Activated CD4-positive, CD25-positive, alpha-beta regulatory T cell treated with anti-CD3 and anti-CD28 coated beads, Interleukin-2, amount 50 U/mL, for 24 hours (primary cell): Measurements from ENCODE around the gene ABCB7.
A peak's percentile ranks its signal among the peaks of the same experiment; 100 is the strongest.
"Not testable (repeated sequence)": the region's sequence is repeated elsewhere in the genome, so short reads cannot be mapped to it uniquely, and the experiment has no call there.

Experiments
- ATAC-seq, 2 donors: fragments of 150-1000 bp; cut with Tn5 transposase; one replicate each; pipeline ENCODE4 v1.10.0; 2021; ENCODE audit warnings: mild to moderate bottlenecking in 1 of 2, moderate library complexity in 1 of 2

ABCB7 gene

GRCh38 chrX:75155827-75156525 is at the start of gene ABCB7:
Gene ABCB7, minus strand, starts transcription at chrX:75156283. Its CDS starts 11 bp downstream, at chrX:75156272.
- ATAC-seq = peak; percentile 59 to 70

GRCh38 chrX:75188415-75189206 is 32.5 kb upstream of the ABCB7 start:
- not testable (repeated sequence) for ATAC-seq

DNA sequence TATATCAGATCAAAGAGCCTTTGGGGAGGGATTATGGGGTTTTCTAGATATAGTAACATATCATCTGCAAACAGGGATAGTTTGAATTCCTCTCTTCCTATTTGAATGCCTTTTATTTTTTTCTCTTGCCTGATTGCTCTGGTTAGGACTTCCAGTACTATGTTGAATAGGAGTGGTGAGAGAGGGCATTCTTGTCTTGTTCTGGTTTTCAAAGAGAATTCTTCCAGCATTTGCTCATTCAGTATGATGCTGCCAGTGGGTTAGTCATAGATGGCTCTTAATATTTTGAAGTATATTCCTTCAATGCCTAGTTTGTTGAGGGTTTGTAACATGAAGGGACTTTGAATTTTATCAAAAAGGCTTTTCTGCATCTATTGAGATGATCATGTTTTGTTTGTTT is 25.6 kb upstream of the ABCB7 start:
- no peak for ATAC-seq

DNA sequence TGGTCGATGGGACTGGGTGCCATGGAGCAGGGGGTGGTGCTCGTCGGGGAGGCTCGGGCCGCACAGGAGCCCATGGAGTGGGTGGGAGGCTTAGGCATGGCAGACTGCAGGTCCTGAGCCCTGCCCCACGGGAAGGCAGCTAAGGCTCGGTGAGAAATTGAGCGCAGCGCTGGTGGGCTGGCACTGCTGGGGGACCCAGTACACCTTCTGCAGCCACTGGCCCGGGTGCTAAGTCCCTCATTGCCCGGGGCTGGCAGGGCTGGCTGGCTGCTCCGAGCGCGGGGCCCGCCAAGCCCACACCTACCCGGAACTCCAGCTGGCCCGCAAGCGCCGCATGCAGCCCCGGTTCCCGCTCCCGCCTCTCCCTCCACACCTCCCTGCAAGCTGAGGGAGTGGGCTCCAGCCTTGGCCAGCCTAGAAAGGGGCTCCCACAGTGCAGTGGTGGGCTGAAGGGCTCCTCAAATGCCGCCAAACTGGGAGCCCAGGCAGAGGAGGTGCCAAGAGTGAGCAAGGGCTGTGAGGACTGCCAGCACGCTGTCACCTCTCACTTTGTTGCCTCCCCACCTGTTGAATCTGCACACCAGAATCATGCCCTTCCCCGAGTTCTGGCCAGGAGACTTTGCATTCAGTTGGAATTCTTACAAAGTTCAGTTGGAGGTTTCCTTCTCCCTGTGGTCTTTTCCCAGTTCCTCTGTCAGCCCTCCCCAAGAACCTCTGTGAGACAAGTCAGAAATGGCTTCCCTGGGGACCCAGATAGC is 23.6 kb upstream of the ABCB7 start:
- ATAC-seq = not testable (repeated sequence)

DNA sequence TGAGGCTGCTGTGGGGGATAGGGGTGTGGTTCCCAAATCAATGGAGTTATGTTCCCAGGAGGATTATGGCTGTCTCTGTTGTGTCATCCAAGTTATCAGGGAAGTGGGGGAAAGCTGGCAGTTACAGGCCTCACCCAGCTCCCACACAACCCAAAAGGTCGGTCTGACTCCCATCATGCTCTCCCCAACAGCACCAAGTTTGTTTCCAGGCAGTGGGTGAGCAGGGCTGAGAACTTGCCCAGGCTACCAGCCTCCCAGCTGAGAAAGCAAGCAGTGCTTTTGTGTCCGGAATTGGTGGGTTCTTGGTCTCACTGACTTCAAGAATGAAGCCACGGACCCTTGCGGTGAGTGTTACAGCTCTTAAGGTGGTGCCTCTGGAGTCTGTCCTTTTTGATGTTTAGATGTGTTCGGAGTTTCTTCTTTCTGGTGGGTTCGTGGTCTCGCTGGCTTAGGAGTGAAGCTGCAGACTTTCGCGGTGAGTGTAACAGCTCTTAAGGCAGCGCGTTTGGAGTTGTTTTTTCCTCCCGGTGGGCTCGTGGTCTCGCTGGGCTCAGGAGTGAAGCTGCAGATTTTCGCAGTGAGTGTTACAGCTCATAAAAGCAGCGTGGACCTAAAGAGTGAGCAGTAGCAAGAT is 16.3 kb upstream of the ABCB7 start:
- ATAC-seq = not testable (repeated sequence)

DNA sequence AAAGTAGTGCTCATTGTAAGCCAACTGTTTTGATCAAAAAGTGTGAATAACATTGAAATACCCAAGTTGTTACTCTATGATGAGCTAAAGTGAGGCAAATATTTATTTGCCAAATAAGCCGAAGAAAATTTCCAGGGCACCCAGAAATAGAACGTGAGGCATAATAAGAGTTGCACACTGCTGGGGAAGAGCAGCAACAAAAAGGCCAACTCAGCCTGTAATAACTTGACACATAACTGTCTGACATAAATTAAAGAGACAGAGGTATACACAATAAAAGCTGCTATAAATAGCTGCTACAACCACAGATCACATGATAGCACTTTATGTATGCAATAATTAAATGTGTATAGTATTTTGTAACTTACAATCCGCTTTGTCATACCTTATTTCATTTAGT is 2.0 kb upstream of the ABCB7 start:
- peak; percentile 50 to 53 for ATAC-seq

DNA sequence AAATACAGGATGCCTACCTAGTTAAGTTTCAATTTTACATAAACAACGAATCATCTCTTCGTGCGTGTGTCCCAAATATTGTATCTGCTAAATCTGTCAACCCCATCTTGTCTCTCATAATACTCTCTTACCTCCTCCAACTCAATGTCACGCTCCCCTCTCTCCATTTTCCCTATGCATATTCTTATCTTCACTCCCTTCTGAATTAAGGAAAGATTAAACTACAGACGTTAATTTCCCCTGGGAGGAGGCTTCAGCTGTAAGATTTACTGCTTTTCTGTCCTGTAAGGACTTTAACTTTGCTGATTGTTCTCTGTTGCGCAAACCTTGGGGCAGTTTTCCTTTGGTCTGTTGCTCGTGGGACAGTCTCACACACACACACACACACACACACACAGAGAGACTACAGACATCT is 455 bp upstream of the ABCB7 start:
- ATAC-seq = no peak

DNA sequence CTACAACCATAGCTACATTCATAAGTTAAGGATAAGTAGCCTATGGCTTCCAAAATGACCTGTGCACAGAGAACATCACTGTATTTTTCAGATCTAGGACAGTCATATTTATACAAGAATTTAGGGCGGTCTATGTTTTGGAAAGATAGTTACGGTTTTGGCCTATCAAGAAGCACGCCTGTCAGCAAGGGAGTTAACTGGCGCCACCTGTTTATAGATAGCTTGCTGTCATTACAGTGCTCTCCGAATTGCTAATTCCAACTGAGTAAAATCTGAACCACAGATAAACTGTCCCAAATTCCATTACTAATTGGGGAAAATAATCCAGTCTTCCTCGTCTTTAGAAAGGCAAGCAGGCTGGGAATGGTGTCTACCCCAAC is 646 bp downstream of the ABCB7 start:
- ATAC-seq = peak; percentile 33 to 35

DNA sequence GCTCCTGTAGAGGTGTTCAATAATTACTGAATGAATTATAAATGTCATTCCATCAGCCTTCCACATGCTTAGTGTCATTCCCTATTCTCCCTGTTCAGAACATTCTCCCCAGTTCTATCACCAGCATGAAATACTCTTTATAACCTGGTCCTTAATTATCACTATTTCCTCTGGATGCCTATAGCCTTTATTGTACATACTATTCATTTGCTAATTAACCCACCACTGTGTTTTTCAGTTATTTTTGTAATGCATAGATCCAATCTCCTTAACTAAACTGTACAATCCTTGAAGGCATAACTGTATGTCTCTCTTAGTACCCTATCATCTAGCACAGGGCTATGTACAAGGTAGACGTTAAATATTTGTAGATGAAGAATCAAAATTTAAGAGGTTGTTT is 1.2 kb downstream of the ABCB7 start:
- no peak for ATAC-seq

- no peak for ATAC-seq
Measured at GRCh38 chrX:75151827-75152592, 4.1 kb downstream of the ABCB7 start.

DNA sequence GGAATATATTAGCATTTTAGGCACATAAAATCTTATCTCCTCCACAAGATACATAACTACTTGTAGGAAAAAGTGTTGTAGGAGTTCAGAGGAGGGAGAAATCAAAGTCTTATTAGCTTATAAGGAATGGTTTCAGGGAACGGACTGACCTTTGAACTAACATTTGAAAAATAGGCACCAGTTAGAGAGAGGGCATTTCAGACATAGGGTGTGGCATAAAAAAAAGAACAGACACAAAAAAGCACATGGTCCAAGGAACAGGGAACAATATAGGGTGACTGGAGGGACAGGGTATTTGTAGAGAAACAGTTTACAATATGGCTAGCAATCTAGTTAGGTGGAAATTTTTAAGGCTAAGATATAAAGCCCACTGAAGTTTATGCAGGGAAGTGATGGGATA is 6.4 kb downstream of the ABCB7 start:
- no peak for ATAC-seq

DNA sequence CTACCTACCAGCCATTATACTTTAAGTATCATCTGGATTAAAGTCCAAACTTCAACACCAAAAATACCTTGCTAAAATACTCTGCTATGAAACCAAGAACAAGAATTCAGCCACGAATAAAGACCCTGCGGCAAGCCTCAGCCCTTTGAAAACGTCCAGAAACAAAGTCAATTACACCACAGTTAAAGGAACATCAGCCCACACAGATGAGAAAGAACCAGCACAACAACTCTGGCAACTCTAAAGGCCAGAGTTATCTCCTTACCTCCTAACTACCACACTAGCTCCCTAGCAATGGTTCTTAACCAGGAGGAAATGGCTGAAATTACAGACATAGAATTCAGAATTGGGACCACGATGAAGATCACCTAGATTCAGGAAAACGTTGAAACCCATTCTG is 23.4 kb downstream of the ABCB7 start:
- no peak for ATAC-seq

DNA sequence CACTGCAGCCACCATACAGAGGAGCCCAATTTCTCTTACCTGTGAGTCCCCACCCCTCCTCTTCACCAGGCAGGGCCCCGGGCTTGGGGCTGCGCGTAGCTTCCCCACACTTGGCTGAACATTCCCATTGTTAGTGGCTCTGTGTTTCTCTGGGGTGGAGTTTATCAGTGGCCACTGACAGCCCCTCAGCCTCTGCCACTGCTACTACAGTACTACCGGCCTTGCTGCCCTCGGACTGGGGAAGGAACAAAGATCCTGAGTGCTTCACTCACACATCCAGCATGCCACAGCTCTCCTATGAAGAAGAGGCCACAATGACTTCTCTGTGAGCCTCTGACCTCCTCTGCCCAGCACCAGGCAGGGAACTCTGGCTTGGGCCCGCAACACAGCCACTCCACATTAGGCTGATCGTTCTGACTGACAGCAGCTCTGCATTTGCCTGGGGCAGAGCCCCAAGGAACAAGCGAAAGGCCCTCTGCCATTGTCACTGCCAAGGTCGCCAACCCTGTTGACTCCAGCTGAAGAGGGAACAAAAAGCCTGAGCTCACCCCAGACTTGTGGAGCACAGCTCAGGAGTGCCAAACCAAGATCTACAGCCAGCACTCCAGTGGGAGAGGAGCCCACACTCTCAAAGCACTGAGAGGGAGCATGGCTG is 24.0 kb downstream of the ABCB7 start:
- no peak for ATAC-seq

DNA sequence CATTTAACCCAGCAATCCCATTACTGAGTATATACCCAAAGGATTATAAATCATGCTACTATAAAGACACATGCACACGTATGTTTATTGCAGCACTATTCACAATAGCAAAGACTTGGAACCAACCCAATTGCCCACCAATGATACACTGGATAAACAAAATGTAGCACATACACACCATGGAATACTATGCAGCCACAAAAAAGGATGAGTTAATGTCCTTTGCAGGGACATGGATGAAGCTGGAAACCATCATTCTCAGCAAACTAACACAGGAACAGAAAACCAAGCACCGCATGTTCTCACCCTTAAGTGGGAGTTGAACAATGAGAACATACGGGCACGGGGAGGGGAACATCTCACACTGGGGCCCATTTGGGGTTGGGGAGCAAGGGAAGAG is 27.0 kb downstream of the ABCB7 start:
- ATAC-seq = not testable (repeated sequence)

- ATAC-seq = no peak
Measured at GRCh38 chrX:75118296-75118695, 37.8 kb downstream of the ABCB7 start.

DNA sequence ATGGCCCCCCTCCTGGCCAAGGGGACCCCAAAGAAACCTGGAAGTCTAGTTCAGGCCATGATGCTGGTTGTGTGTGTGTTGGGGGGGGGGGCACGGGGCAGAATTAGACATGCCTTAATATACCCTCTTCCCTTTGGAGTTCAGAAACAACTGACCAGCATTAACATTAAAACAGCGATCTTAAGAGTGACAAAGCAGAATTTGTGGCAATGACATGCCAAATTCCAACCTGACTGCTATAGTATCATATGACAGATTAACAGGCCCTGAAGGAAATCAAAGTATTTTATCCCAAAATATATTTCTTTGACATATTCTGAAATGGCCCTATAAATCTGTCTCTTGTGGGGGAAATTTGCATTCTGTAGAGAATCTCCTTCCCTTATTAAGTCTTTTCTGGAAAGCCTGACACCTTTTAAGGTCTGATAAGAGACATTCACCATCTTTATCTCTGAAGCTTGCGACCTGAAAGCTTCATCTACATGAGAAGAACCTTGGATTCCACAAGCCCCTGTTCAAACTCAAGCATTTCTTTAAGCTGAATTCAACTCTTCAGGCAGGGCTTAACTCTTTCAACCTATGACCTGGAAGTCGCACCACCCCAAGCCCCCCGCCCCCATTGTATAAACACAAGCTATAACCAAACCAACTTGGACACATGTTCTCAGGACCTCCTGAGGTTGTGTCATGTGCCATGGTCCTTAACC is 40.2 kb downstream of the ABCB7 start:
- no peak for ATAC-seq

DNA sequence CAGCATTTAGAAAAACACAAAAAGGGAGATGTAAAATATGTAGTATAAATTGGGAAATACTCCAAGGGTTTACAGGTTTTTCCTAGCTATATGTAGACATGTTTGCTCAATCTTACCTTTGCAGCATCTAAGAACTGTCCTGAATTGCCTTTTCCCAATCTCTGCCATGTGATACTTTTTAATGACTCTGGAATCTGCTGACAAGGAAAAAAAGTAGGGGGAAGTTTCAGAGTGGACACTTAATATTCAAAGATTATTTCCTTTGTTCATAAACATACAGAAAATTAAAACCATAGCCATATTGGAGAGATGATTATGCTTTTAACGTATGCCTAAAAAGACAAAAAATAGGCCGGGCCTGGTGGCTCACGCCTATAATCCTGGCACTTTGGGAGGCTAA is 41.4 kb downstream of the ABCB7 start:
- ATAC-seq = no peak

GRCh38 chrX:75113664-75114063 is 42.4 kb downstream of the ABCB7 start:
- ATAC-seq = no peak

- ATAC-seq = no peak
Measured at GRCh38 chrX:75107863-75108509, 48.1 kb downstream of the ABCB7 start.

DNA sequence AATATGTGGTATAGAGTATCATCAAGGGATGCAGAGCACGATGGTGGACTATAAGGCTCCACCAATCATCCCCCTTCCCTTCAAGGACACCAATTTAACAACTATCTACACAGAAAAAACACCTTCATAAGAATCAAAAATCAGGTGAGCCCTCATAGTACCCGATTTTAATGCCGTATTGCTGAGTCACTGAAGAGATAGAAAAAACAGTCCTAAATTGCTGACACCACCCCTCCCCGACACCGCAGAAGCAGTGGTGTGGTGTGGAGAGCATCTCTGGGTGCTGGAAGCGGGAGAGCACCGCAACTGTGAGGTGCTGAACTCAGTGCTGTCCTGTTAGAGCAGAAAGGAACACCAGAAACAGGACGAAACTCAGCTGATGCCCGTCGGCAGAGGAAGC is 49.3 kb downstream of the ABCB7 start:
- ATAC-seq = no peak
